SU-DHL-6 (cell line): ENCODE data around the gene SLC2A6.

ENCODE experiments used
- H2AFZ ChIP-seq: fragments of 200-600 bp; sonication (generic); 2 replicates; pipeline ENCODE4 v1.6.1; 2014; ENCODE audit warnings: low read depth, mild to moderate bottlenecking, moderate library complexity, mixed read lengths, antibody characterized with exemption, low read length; ENCODE audit not compliant: severe bottlenecking
- H3F3A ChIP-seq: fragments of 200-600 bp; shearing (Covaris generic); 2 replicates; pipeline ENCODE4 v1.6.0; 2016; ENCODE audit warnings: antibody characterized with exemption, mild to moderate bottlenecking; ENCODE audit not compliant: insufficient read depth
- H3K27ac ChIP-seq: fragments of 200-600 bp; sonication (generic); 2 replicates; pipeline ENCODE4 v1.5.1; 2016; ENCODE audit warnings: low read depth, mild to moderate bottlenecking, low read length, moderate library complexity, mixed read lengths
- H3K27me3 ChIP-seq: fragments of 200-600 bp; sonication (generic), shearing (Covaris generic); 2 replicates; pipeline ENCODE4 v1.6.0; 2014; ENCODE audit warnings: mild to moderate bottlenecking, low read length
- H3K36me3 ChIP-seq: fragments of 200-600 bp; sonication (generic); 2 replicates; pipeline ENCODE4 v1.6.1; 2014; ENCODE audit warnings: mild to moderate bottlenecking, low read length, mixed read lengths
- H3K4me2 ChIP-seq: fragments of 300-600, 200-600 bp; shearing (Covaris generic), sonication (generic); 2 replicates; pipeline ENCODE4 v1.6.0; 2014; ENCODE audit warnings: low read length, low read depth, mild to moderate bottlenecking; ENCODE audit not compliant: poor library complexity, severe bottlenecking
- H3K4me3 ChIP-seq: fragments of 200-600 bp; sonication (generic); 2 replicates; pipeline ENCODE4 v1.5.1; 2014; ENCODE audit warnings: antibody characterized with exemption, low read length, mild to moderate bottlenecking, mixed read lengths; ENCODE audit not compliant: insufficient read depth, poor library complexity, severe bottlenecking
- H3K79me2 ChIP-seq: fragments of 200-600 bp; sonication (generic); 2 replicates; pipeline ENCODE4 v1.6.1; 2014; ENCODE audit warnings: mild to moderate bottlenecking, low read length, moderate library complexity; ENCODE audit not compliant: insufficient read depth
- H3K9ac ChIP-seq: fragments of 200-600 bp; sonication (generic); 2 replicates; pipeline ENCODE4 v1.7.0; 2014; ENCODE audit warnings: mild to moderate bottlenecking, low read length
- H3K9me2 ChIP-seq: fragments of 200-600 bp; sonication (generic); replicated peaks from 2 replicates; pipeline ENCODE4 v1.6.1; 2014; ENCODE audit warnings: low read length; ENCODE audit not compliant: insufficient read depth
- H3K9me3 ChIP-seq: fragments of 200-600 bp; sonication (generic); 2 replicates; pipeline ENCODE4 v1.6.1; 2014; ENCODE audit warnings: low read length, mixed read lengths; ENCODE audit not compliant: insufficient read depth
- H4K20me1 ChIP-seq: fragments of 200-600 bp; sonication (generic); 2 replicates; pipeline ENCODE4 v1.6.1; 2014; ENCODE audit warnings: low read depth, mild to moderate bottlenecking, antibody characterized with exemption, low read length, moderate library complexity, mixed read lengths
- EZH2phosphoT487 ChIP-seq: fragments of 200-600 bp; sonication (generic), shearing (Covaris generic); conservative IDR thresholded peaks from 2 replicates; pipeline ENCODE4 v1.6.1; 2018; ENCODE audit warnings: mild to moderate bottlenecking, antibody characterized with exemption, low read length, moderate library complexity, mixed read lengths
- TF ChIP-seq, protein P1 (sequence below): fragments of 200-600 bp; sonication (generic); IDR thresholded peaks from one replicate; pipeline ENCODE4 v1.5.1; 2017; ENCODE audit warnings: antibody characterized with exemption, mild to moderate bottlenecking, low read length, moderate library complexity; ENCODE audit not compliant: insufficient read depth, poor library complexity, severe bottlenecking

The SLC2A6 gene

DNA sequence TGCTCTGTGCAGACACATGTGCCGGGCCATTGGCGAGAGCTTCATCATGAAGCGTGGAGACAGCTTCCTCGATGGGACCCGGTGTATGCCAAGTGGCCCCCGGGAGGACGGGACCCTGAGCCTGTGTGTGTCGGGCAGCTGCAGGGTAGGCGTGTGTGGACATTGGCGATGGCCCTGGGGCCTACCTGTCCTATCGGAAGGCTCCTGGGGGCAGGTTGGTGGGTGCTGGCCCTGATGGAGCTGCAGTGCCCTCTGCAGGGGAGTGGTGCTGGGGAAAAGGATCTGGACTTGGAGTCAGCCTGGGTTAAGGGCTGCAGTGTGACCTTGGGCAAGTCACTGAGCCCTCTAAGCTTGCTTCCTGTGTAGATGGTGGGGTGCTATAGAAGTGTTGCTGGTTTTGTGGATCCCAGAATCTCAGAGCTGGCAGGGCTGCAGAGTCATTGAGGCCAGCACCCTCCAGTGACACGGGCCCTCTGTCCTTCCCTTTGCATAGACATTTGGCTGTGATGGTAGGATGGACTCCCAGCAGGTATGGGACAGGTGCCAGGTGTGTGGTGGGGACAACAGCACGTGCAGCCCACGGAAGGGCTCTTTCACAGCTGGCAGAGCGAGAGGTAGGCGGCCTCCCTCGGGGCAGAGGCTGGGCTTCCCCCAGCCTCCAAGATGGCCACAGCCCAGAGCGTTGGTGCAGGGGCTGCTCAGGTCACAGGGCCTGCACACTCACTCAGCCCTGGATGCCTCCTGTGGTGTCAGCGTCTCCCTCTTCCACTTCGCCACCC, 41.0 kb downstream of the SLC2A6 start:
- H3K9me2 ChIP-seq, result no peaks in the 10 kb centered on the region
- no peaks in the 10 kb centered on the region for H4K20me1 ChIP-seq
- no peak overlapping the region for H2AFZ ChIP-seq

DNA sequence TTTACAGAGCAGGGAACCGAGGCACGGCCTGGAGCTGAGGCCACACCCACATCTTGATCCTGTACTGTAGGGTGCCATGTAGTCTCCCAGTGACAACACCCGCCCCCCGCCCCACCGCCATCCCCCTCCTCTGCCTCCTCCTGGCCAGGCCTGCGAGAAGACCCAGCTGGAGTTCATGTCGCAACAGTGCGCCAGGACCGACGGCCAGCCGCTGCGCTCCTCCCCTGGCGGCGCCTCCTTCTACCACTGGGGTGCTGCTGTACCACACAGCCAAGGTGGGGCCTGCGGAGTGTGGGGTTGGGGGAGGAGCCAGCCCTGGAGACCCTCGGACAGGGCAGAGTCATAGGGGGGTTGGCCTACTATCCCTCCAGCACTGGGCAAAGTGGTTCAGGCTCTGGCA, 42.2 kb downstream of the SLC2A6 start:
- Histone ChIP-seq H3K4me3 (no peak overlapping the region), H3K4me2 (no peak overlapping the region), H3K79me2 (no peaks in the 10 kb centered on the region), H3K9me3 (no peaks in the 10 kb centered on the region), H3K27me3 (no peaks in the 10 kb centered on the region), H3K9me2 (no peaks in the 10 kb centered on the region), H3K9ac (no peak overlapping the region), H2AFZ (no peak overlapping the region), H4K20me1 (no peaks in the 10 kb centered on the region), H3K27ac (no peak overlapping the region), H3F3A (no peaks in the 10 kb centered on the region), H3K36me3 (no peaks in the 10 kb centered on the region)
- no peak for TF ChIP-seq EZH2phosphoT487
- TF ChIP-seq, protein P1, sequence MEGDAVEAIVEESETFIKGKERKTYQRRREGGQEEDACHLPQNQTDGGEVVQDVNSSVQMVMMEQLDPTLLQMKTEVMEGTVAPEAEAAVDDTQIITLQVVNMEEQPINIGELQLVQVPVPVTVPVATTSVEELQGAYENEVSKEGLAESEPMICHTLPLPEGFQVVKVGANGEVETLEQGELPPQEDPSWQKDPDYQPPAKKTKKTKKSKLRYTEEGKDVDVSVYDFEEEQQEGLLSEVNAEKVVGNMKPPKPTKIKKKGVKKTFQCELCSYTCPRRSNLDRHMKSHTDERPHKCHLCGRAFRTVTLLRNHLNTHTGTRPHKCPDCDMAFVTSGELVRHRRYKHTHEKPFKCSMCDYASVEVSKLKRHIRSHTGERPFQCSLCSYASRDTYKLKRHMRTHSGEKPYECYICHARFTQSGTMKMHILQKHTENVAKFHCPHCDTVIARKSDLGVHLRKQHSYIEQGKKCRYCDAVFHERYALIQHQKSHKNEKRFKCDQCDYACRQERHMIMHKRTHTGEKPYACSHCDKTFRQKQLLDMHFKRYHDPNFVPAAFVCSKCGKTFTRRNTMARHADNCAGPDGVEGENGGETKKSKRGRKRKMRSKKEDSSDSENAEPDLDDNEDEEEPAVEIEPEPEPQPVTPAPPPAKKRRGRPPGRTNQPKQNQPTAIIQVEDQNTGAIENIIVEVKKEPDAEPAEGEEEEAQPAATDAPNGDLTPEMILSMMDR, result no peak

More for the DNA sequence above, 41.0 kb downstream of the SLC2A6 start:
- Histone ChIP-seq H3K9me3 (no peaks in the 10 kb centered on the region), H3K79me2 (no peaks in the 10 kb centered on the region), H3K27ac (no peak overlapping the region), H3K9ac (no peak overlapping the region), H3F3A (no peaks in the 10 kb centered on the region), H3K4me3 (no peak overlapping the region), H3K27me3 (no peaks in the 10 kb centered on the region), H3K4me2 (no peak overlapping the region), H3K36me3 (no peaks in the 10 kb centered on the region)
- TF ChIP-seq EZH2phosphoT487, result no peak
- TF ChIP-seq, protein P1, result no peak

DNA sequence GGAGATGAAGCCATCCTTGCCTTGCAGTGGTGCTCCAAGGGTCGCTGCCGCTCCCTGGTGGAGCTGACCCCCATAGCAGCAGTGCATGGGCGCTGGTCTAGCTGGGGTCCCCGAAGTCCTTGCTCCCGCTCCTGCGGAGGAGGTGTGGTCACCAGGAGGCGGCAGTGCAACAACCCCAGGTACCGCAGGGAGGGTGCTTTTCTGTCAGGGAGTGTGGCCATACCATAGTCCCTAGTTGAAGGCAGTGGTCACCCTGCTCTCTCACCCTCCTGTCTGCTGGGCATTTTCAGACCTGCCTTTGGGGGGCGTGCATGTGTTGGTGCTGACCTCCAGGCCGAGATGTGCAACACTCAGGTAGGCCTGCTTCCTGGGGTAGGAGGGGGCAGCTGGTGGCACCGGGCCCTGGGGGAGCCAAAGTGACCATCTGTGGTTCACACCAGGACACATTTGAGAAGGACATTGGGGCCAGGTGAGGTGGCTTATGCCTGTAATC, 45.5 kb downstream of the SLC2A6 start:
- no peak for TF ChIP-seq EZH2phosphoT487
- TF ChIP-seq, protein P1, result no peak
- Histone ChIP-seq H3K27ac (no peak overlapping the region), H3K79me2 (no peaks in the 10 kb centered on the region), H3K4me3 (no peak overlapping the region), H2AFZ (no peak overlapping the region), H3K9me2 (no peaks in the 10 kb centered on the region), H3K36me3 (no peaks in the 10 kb centered on the region), H3K4me2 (no peak overlapping the region), H3K9me3 (no peaks in the 10 kb centered on the region), H3K9ac (no peak overlapping the region), H4K20me1 (no peaks in the 10 kb centered on the region), H3K27me3 (no peaks in the 10 kb centered on the region), H3F3A (no peaks in the 10 kb centered on the region)
